ENCODE data around the gene NEMP2. TPM values are rescaled to one million over a fixed set of nuclear protein-coding genes. Genes with fewer than 3 reads are reported as not detected.

NEMP2 gene
- total RNA-seq, 2 experiments from 2014 or later: 11.6 to 12.2 TPM

DNA sequence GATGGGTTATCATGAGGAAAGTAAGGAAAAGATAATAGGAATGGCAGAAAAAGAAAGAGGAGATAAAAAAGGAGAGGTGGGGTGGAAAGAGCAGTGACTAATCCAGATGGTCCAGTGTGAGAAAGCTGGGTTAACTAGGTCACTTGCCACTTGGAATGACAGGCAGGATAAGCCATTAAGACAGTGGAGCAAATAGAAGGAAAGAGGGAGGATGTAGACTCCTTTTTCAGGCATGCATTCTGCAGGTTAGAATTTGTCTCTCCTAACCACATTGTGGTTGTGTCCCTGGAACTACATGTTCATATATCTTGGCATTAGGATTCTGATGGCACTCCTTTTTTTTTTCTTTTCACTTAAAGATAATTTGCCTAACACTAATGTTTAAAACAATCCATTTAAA lies 13.4 kb upstream of the NEMP2 start:
- Mint-ChIP-seq H3K27me3 (no peaks in the 10 kb centered on the region), H3K4me3 (no peak overlapping the region), H3K9me3 (no peaks in the 10 kb centered on the region), H3K36me3 (ENCODE audit: low read depth) (peaks cover 11% of the 10 kb centered on the region), H3K27ac (no peak overlapping the region), H3K4me1 (ENCODE audit: low read depth) (peaks cover 15% of the 10 kb centered on the region)
- H3K9me3 ChIP-seq (ENCODE audit: control insufficient read depth in 1 of 2, insufficient read depth in 1 of 2, low read length in 2 of 2): no peaks in the 10 kb centered on the region
- DNase-seq (no peak), ATAC-seq (ENCODE audit: poor library complexity) (no peak)
- H3K27ac ChIP-seq (ENCODE audit: low read depth in 1 of 2, low read length in 2 of 2): no peak overlapping the region
- H3K36me3 ChIP-seq (ENCODE audit: insufficient read depth, low read length): no peaks in the 10 kb centered on the region
- intact Hi-C loops (cut with DNase I, micrococcal nuclease): no loop called here
- H3K4me1 ChIP-seq (ENCODE audit: insufficient read depth, low read length): no peaks in the 10 kb centered on the region
- ChIA-PET CTCF (no interaction called here), POLR2A (no interaction called here)
- no peak overlapping the region for H3K4me3 ChIP-seq (ENCODE audit: low read length)
- no peaks in the 10 kb centered on the region for H3K27me3 ChIP-seq (ENCODE audit: control insufficient read depth in 1 of 2, insufficient read depth in 2 of 2, low read length in 2 of 2)
- TF ChIP-seq, protein P1, sequence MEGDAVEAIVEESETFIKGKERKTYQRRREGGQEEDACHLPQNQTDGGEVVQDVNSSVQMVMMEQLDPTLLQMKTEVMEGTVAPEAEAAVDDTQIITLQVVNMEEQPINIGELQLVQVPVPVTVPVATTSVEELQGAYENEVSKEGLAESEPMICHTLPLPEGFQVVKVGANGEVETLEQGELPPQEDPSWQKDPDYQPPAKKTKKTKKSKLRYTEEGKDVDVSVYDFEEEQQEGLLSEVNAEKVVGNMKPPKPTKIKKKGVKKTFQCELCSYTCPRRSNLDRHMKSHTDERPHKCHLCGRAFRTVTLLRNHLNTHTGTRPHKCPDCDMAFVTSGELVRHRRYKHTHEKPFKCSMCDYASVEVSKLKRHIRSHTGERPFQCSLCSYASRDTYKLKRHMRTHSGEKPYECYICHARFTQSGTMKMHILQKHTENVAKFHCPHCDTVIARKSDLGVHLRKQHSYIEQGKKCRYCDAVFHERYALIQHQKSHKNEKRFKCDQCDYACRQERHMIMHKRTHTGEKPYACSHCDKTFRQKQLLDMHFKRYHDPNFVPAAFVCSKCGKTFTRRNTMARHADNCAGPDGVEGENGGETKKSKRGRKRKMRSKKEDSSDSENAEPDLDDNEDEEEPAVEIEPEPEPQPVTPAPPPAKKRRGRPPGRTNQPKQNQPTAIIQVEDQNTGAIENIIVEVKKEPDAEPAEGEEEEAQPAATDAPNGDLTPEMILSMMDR (IDR thresholded peaks at IDR 0.05): no peak

DNA sequence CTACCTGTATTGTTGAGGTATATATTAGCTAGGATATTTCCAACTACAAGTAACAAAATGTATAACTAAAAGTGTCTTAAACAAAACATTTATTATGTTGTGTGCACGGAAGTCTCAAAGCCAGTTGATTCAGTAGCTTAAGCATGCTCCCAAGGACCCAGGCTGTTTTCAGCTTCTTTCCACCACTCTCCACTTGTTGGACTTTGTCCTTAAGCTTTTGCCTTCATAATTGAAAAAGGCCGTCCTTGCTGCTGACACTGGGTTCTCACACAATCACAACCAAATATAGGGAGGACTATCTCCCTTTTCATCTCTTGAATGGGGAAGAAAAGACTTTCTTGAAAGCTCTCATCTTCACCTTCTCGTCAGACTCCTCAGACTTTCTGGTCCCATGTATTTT lies 12.2 kb upstream of the NEMP2 start:
- Mint-ChIP-seq H3K9me3 (peaks cover 5% of the 10 kb centered on the region), H3K4me1 (ENCODE audit: low read depth) (peaks cover 9% of the 10 kb centered on the region), H3K27me3 (no peaks in the 10 kb centered on the region), H3K4me3 (no peak overlapping the region), H3K27ac (no peak overlapping the region), H3K36me3 (ENCODE audit: low read depth) (peaks cover 23% of the 10 kb centered on the region)
- no peaks in the 10 kb centered on the region for H3K4me1 ChIP-seq (ENCODE audit: insufficient read depth, low read length)
- H3K27me3 ChIP-seq (ENCODE audit: control insufficient read depth in 1 of 2, insufficient read depth in 2 of 2, low read length in 2 of 2): no peaks in the 10 kb centered on the region
- H3K36me3 ChIP-seq (ENCODE audit: insufficient read depth, low read length): no peaks in the 10 kb centered on the region
- TF ChIP-seq, protein P1 (IDR thresholded peaks at IDR 0.05): no peak
- ChIA-PET CTCF (no interaction called here), POLR2A (interaction anchor here (1.1 kb wide), 1 partner anchor 18 kb away, joined by 3 read pairs; no protein-coding TSS in a partner anchor)
- ATAC-seq (ENCODE audit: poor library complexity) (no peak), DNase-seq (no peak)
- intact Hi-C loops (cut with DNase I, micrococcal nuclease): no loop called here
- peaks cover 5% of the 10 kb centered on the region in 2 experiments for H3K9me3 ChIP-seq (ENCODE audit: control insufficient read depth in 1 of 2, insufficient read depth in 1 of 2, low read length in 2 of 2)
- H3K4me3 ChIP-seq (ENCODE audit: low read length): no peak overlapping the region
- no peak overlapping the region for H3K27ac ChIP-seq (ENCODE audit: low read depth in 1 of 2, low read length in 2 of 2)

DNA sequence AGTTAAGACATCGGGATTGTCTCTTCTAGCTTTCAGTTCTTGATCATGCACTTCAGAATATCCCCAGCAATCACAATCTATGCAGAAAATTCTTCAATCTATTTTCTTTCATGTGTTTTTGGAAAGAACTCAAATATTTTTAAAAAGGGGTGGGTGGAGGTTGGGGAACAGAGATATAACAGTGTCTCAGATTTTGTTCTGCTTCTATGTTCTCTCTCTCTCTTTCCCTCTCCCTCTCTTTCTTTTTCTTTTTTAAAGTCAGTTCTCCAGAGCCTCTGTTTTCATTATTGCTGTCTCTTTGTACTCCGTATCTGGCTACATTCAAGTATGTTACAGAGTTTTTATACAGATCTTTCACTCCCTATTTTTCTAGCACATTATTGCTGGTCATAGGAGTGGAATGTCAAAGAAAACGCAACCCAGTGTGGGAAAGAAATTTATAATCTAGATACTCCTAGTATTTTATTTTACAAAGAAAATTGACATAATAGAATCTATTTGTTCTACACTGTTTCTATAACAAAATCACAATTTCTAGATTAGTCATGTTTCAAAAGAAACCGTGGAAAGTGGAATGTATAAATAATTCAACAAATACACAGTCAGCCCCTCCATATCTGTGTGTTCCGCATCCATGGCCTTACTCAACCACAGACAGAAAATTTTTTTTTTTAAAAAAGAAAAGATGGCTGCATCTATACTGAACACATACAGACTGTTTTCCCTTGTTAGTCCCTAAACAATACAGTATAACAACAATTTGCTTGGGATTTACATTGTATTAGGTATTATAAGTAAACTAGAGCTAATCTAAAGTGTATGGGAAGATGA lies 11.2 kb upstream of the NEMP2 start:
- TF ChIP-seq, protein P1 (IDR thresholded peaks at IDR 0.05): no peak
- DNase-seq: no peak
- H3K27me3 Mint-ChIP-seq: no peaks in the 10 kb centered on the region
- no peak overlapping the region for H3K27ac ChIP-seq (ENCODE audit: low read depth in 1 of 2, low read length in 2 of 2)
- no peak overlapping the region for H3K4me3 ChIP-seq (ENCODE audit: low read length)
- no peaks in the 10 kb centered on the region for H3K36me3 ChIP-seq (ENCODE audit: insufficient read depth, low read length)
- H3K4me3 Mint-ChIP-seq: no peak overlapping the region
- no peak overlapping the region for H3K27ac Mint-ChIP-seq
- H3K4me1 ChIP-seq (ENCODE audit: insufficient read depth, low read length): no peaks in the 10 kb centered on the region
- peaks cover 33% of the 10 kb centered on the region for H3K36me3 Mint-ChIP-seq (ENCODE audit: low read depth)
- peaks cover 11% of the 10 kb centered on the region for H3K9me3 Mint-ChIP-seq
- no peak for ATAC-seq (ENCODE audit: poor library complexity)
- H3K9me3 ChIP-seq (ENCODE audit: control insufficient read depth in 1 of 2, insufficient read depth in 1 of 2, low read length in 2 of 2): peaks cover 5 to 11% of the 10 kb centered on the region in 2 experiments
- ChIA-PET CTCF (no interaction called here), POLR2A (interaction anchor here (1.1 kb wide), 1 partner anchor 18 kb away, joined by 3 read pairs; no protein-coding TSS in a partner anchor)
- peaks cover 4% of the 10 kb centered on the region for H3K4me1 Mint-ChIP-seq (ENCODE audit: low read depth)
- no peaks in the 10 kb centered on the region for H3K27me3 ChIP-seq (ENCODE audit: control insufficient read depth in 1 of 2, insufficient read depth in 2 of 2, low read length in 2 of 2)
- intact Hi-C loops (cut with DNase I, micrococcal nuclease): no loop called here
